IPS DF 19.7 (cell line): ENCODE data around the gene RAB22A.

Experiments
- DNase-seq: peaks from one replicate; pipeline ENCODE4 v3.0.0-alpha.2; 2013; ENCODE audit warnings: low read depth, low spot score

The RAB22A gene

DNA sequence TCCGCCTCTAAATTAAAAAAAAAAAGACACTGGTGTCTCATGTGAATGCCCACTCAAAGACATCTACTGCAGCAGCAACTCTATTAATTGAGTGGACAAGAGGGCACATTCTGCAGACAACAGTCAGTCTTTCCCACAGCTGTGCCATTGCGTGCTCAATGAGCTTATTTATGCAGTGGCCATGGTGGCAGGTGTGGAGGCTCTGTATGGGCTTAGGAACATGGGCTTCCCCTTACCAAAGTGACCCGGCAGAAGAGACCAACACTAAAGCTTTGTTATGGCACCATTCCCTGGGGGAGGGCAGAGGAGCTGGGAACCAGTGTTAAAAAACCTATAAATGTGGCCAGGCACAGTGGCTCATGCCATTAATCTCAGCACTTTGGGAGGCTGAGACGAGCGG lies 75.3 kb downstream of the RAB22A start:
- DNase-seq: no peak

DNA sequence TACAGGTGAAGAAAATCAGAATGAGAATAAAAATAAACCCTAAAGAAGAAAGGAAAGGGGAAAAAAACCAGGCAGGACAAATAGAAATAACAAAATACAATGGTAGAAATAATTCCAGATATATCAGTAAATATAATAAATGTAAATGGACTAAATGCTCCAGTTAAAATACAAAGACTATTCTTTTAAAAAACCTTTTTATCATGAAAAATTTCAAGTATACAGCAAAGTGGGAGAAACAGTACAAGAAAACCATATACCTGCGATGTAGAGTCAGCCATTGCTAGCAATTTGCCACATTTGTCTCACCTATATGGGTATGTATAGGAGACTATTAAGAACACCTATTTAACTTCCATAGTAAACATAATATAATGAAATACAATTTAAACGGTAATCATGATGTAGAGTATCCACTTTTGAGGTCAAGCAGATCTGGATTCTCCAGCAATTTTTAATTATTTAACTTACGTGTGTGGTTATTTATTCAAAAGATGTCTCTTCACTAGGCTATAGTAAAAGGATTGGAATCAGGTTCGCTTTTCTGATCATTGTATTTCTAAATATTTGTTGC lies 78.6 kb downstream of the RAB22A start:
- no peak for DNase-seq

DNA sequence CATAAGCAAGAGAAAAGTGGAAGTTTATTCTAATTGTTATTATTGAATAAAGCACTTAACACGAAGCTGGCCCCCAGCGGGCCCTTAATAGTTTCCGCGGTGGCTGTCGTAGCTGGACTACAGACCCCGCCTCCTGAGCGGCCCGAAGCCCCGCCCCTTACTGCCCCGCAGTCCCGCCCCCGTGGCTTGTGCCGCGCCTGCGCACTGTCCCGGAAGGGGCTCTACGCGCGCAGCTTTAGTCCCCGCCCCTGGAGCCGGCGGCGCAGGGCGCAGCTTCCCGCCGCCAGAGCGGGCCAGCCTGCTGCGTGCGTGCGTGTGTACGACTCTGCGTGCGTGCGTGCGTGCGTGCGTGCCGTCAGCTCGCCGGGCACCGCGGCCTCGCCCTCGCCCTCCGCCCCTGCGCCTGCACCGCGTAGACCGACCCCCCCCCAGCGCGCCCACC lies 79.4 kb downstream of the RAB22A start, which contains the start of gene VAPB:
TSS of gene VAPB (plus strand) at position 348 of the 442 bp plus-strand sequence. CDS start 231 bp downstream, outside the sequence.
- no peak for DNase-seq

DNA sequence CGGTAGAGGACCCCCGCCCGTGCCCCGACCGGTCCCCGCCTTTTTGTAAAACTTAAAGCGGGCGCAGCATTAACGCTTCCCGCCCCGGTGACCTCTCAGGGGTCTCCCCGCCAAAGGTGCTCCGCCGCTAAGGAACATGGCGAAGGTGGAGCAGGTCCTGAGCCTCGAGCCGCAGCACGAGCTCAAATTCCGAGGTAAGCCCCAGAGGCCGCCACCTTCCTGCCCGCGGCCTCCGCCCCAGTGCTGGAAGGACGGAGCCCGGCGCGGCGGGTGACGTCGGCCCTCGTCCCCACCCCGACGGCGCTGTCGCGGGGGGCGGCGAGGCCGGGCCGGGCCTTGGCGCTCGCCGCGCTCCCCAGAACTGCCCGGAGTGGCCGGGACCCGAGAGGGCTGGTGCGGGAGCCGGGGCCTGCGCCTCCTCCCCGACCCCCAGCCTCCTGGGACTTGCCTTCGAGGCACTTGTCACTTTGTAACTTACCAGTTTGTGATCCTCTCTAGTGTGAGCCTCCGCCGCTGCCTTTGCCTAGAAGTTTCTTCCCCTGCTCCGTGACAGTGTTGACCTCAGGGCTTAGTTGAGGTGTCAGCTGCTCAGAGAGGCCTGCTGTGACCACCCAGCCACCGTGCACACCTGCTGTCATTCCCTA lies 79.9 kb downstream of the RAB22A start:
- DNase-seq: no peak

DNA sequence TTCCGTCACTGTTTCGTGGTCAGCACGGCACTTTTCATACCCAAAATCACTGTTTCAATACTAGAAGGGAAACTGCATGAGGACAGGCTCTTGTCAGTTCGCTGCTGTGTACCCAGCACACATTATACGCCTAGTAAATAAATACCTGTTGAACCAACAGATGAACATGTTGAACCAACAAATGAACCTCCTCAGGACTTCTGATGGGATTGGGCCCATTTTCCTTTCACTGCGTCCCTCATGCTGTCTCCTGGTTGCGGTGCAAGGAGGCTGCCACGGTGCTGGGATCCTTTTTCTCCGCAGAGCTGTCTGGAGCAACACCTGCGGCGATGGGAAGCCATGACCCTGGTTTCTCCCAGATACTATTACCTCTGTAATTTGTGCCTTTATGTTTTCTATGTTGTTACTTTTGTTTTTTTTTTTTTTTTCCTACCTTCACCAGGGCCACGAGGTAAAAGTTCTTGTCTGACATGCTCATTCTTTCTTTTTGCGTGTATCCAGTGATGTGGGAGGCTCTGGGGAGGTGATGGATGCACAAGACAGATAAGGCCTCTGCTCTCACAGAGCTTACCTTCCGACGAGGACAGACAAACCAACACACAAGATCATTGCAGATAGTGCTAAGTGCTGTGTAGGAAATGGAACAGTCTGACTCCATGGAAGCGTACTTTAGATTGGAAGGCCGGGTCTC lies 80.6 kb downstream of the RAB22A start:
- DNase-seq: no peak

DNA sequence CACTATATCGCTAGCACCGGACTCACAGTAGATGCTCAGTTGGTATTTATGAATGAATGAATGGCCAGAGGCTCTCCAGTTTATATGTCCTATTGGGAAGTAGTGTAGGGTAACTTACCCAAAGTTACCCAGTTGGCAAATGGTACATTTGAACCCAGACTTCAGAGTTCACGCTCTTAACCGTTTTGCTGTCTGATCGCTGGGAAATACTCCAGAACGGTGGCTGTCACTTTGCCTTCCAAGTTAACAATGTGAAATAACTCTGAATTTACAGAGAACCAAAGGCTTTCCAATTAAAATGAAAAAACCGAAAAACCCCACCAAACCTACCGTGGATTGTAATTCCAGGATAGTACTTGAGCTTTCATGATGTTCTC lies 81.1 kb downstream of the RAB22A start:
- no peak for DNase-seq

DNA sequence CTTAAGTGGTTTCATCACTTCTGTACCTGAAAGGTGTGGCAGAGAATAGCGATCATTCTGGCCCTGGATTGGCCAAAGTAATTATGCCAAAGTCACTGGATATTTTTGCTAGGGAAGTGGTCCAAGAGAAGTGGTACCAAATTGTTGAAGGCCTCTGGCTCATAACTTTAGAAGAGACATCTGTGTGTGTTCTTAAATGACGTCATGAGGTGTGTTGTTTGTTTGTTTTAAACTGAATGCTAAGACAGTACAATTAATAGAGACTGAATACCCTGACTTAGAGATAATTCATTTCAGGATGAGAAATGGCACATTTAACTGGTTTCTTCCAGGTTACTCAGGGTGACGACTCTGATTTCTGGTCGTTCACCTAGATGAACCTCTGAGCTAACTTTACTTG lies 82.8 kb downstream of the RAB22A start:
- DNase-seq: no peak

DNA sequence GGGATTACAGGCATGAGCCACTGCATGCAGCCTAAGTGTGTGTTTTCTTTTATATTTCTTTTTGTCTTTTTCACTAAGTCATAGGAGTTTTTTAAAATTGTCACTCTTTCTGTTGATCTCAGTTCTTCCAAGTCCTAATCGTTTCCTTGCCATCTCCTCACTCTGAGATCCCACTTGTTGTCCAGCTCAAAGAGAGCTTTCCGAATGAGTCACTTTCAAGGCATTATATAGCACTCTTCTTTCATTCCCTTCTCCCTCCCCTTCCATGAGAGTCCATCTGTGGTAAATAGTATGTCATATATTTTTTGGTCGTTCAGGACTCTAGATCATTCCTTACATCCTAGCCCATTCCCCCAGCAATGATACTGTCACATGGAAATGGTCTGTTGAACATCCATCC lies 83.8 kb downstream of the RAB22A start:
- no peak for DNase-seq

DNA sequence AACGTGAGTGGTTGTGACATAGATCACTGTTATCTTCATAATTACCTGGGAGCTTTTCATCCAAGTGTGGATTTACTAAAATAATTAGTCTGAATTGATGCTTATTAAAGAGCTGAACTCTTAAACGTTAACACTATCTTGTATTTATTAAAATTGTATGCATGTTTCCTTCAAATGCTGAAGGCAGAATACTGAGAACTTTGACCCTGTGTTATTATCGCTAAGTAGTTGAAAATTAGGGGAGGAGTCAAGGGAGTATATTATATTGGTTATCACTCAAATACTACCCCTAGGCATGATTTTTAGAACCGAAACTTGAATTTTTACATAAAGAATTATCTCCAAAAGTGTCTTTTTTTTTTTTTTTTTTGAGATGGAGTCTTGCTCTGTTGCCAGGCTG lies 85.3 kb downstream of the RAB22A start:
- no peak for DNase-seq

DNA sequence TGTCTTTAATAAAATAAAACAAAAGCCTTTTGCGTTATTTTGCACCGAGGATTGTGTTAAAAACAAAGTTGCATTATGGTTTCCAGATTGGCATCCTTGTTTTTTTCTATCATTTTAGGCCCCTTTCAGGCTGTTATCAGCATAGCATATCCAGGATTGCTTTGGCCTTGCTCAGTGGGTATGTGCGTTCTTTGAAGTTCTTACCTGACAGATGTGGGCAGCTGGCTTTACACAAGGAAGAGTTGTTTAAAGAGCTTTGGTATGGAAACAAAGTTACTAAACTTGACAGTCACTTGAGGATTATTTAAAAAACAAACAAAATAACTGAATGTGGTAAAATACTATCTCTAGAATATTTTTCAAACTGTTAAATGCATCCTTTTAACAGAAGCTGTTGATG lies 86.1 kb downstream of the RAB22A start:
- DNase-seq: no peak

DNA sequence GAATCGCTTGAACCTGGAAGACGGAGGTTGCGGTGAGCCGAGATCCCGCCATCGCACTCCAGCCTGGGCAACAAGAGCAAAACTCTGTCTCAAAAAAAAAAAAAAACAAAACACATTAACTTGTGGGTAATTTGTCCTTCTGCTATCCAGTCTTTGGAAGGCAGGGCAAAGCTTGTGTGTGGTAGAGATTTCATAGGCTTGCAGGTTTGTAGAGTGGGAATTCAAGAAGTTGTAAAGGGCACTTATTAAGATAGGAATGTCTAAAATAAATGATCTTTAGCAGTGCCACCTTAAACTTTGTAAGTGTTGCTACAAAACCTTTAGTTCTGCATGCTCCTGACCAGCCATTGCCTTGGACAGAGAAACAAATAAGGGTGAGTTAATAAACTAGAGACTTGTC lies 87.9 kb downstream of the RAB22A start:
- no peak for DNase-seq

DNA sequence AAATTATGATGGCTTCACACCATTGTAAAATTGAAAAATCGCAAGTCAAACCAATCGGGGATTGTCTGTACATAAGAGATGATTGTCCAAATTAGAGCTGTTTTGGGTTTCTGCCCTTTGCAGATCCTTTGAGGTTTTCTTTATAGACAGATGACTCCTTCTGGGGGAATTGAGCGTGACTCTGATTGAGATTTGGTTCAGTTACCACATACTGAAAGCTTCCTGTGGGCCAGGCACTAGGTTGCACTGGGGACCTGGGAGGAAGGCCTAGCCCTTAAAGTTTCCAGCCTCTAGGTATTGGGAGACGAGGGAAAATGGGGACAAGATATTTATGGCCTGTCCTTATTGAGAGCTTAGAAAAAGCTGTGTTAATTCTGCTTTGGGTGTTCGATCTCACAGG lies 88.7 kb downstream of the RAB22A start:
- no peak for DNase-seq

DNA sequence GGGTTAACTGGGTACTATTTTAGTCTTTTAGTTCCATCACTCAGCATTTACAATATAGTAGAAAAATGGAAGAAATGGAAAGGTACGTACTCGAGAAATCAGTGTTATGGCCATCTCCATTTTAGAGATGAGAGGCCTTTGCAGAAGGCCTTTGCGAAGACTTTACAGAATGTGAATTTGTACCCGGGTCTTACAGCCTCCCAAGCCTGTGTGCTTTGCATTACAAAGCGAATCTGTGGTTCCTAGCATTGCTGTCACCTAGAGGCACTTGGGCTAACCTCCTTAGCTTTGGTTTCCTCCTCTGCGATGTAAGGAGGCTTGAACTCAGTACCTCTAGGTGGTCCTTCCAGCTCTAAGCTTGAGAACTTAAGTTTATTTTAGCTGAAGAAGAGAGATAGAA lies 90.4 kb downstream of the RAB22A start:
- DNase-seq: peak; percentile 30

DNA sequence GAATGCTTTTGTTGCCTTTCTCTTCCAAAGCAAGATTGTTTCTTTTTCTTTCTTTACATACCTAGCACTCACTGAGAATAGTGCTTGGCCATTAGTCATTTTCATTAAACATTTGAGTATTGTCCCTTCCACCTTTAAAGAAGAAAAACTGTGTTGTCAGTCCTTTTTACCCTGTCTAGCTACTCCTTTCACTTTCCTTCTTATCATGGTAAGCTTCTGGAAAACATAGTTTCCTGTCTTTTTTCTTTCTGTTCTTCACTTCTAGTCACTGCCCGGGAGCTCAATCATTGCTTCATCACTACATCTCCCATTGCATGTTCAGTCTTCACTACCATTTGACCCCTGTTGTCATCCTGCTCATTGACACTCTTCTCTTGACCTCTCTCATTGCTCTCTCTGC lies 91.6 kb downstream of the RAB22A start:
- DNase-seq: no peak

DNA sequence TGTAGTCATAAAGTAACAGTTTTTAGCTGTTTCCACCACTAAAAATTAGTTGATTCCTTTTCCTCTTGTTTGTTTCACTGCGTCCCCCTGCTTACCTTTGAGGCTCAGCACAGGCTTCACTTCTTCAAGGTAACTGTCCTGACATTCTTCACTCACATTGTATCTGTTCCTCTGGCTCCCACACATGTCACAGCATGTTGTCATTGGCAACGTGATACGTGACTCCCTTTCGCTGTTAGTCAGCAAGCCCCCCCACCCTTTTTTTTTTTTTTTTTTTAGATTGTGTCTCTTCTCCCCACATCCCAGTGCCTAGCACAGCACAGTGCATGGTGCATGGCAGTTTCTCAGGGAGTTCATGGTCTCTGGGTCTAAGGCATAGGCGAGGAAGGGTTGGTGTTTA lies 92.8 kb downstream of the RAB22A start:
- no peak for DNase-seq

DNA sequence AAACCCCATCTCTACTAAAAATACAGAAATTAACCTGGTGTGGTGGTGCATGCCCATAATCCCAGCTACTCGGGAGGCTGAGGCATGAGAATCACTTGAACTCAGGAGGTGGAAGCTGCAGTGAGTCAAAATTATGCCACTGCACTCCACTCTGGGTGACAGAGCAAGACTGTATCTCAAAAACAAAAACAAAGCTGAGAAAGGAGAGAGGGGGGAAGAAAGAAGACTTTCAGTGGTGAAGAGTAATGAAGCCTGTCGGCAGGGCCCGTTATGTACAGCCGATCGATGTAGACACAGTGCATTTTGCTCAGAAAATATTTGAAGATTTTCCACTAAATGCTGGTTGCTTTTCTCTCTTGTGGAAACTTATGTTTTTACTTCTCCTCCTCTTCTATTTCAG lies 93.3 kb downstream of the RAB22A start:
- no peak for DNase-seq

DNA sequence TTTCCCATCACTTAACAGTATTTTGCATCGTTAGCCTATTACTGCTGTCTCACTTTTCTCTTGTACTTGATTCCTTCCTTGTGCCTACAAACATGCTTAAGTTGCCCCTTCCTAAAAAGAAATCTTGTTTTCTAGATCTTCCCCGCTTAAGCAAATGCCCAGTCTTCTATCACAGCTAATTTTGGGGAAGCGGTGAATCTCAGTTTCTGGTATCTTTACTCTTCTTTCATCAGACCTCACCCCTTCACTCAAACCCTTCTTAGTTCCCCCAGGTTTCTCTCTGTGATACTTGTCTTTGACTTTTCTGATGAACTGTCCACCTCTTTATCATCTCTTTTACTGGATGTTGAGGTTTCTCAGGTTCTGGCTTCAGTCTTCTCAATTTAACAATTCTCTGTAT lies 93.8 kb downstream of the RAB22A start:
- DNase-seq: no peak

DNA sequence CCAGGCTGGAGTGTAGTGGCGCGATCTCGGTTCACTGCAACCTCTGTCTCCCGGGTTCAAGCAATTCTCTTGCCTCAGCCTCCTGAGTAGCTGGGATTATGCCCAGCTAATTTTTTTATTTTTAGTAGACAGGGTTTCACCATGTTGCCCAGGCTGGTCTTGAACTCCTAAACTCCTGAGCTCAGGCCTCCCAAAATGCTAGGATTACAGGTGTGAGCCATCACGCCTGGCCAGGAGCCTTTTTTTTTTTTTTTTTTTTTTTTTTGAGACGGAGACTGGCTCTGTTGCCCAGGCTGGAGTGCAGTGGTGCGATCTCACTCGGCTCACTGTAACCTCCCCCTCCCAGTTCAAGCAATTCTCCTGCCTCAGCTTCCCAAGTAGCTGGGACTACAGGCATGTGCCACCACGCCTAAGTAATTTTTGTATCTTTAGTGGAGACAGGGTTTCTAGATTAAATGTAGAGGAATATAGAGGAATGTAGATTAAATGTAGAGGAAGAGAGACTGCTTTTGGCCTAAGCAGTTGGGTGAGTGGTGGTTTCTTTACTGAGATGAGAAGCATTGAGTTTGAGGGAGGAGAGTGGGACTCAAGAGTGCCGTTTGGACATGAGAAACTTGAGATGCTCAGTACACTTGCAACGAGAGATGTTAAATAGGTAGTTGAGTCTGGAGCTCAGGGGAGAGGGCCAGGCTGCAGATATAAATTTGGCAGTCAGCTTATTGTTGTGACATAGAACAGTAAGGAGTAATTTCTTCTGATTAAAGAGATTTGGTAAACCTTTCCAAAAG lies 96.2 kb downstream of the RAB22A start:
- DNase-seq: no peak

DNA sequence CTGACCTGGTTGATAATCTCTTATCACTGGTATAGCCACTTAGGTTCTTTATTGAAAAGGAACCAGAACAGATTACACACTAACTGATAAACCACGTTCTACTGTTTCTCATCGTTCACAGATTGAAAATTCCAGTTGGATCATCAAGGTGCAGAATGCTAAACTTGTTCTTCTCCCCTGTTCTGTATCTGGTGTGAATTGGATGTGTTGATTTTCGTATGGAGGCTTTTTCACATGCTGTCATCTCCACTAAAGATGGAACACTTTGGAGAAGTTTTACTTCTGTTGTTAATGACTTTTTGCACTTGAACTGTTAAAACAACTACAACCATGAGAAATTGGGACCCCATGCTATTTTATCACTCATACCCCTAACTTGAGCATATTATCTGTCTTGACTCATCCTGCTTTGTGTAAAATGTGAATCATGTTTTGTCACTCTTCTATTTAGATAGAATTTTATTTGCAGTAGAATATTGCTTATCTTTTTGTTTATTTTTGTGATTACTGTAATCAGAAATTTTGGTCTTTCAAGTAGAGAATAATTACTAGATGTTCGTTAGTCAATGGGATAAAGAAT lies 97.0 kb downstream of the RAB22A start:
- no peak for DNase-seq

DNA sequence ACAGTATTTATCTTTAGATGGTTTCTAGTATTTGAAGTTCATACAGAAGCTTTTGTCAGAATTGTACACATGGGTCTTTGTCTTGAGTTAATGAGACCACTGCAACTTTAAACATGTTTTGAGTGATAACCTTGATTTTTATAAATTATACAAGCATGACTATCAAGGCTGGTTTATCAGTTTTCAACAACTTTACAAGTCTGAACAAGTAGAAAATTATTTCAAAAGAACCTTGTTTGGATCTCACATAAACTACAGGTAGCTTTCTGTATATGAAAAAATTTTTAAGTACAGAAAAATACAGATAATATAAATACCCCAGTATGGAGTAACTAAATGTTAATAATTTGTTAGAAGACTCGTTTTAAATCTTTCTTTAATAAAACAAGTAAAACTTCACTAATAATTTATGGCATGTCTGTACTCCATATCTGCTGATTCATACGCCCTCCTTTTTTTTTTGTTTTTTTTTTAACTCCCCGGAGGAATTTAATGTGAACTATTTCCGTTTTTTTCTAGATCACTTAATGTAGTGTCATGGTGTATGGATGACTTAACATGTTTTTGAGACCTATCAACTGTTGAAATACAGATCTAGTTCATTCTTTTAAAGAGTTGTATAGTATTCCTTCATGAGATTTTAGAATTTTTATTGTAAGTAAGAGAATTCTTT lies 97.8 kb downstream of the RAB22A start:
- DNase-seq: no peak

DNA sequence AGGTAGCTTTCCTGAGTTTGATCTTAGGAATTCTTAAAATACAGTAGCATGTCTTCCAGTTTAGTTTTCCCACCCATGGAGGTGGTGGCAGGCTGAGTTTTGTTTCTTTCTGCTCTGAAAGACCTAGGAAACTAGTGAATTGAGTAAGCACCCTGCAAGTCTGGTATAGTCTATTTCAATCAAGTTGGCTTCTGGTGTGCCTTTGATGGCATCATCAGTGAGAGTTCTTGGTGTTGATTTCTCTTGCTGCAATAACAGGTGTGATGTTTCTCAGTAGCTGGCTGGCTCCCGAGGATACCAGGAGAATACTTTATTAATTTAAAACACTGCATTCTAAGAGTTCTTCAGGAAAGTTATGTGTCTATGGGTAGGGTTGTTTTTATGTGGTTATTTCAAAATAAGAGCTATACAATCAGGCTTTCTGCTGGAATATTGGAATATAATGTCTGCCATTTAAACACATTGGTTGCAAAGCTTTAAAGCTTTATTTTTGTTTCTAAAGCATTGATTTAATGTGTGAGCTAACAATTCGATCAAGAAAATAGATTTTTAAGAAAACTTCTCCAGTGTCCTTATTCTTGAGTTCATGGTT lies 98.5 kb downstream of the RAB22A start:
- DNase-seq: no peak
